HG03196 (cell line): ENCODE measurements around the gene TCP11L1.
"Not testable (repeated sequence)": the region's sequence is repeated elsewhere in the genome, so short reads cannot be mapped to it uniquely, and the experiment has no call there.

Source experiments
- ATAC-seq: cut with Tn5 transposase; IDR thresholded peaks from one replicate; pipeline ENCODE4 v1.9.1; 2021; ENCODE audit not compliant: unreplicated experiment

TCP11L1 gene

GRCh38 chr11:33028537-33028914 lies 10.8 kb upstream of the TCP11L1 start:
- no peak for ATAC-seq

- ATAC-seq: not testable (repeated sequence)
Measured at GRCh38 chr11:33029218-33029617, 10.2 kb upstream of the TCP11L1 start.

- no peak for ATAC-seq
Measured at GRCh38 chr11:33033493-33033892, 5.9 kb upstream of the TCP11L1 start.

GRCh38 chr11:33035011-33035410 lies 4.4 kb upstream of the TCP11L1 start:
- ATAC-seq: no peak

- peak; percentile 24 for ATAC-seq
Measured at GRCh38 chr11:33040033-33040861, 875 bp downstream of the TCP11L1 start.

GRCh38 chr11:33040862-33041453 lies 1.6 kb downstream of the TCP11L1 start:
- ATAC-seq: no peak

- ATAC-seq: no peak
Measured at GRCh38 chr11:33043221-33043830, 4.0 kb downstream of the TCP11L1 start.

GRCh38 chr11:33044285-33044756 lies 4.9 kb downstream of the TCP11L1 start:
- ATAC-seq: no peak

GRCh38 chr11:33045551-33046255 lies 6.3 kb downstream of the TCP11L1 start:
- no peak for ATAC-seq

- ATAC-seq: not testable (repeated sequence)
Measured at GRCh38 chr11:33048701-33049100, 9.3 kb downstream of the TCP11L1 start.

GRCh38 chr11:33049565-33050408 lies 10.4 kb downstream of the TCP11L1 start:
- not testable (repeated sequence) for ATAC-seq

- no peak for ATAC-seq
Measured at GRCh38 chr11:33052231-33052630, 12.9 kb downstream of the TCP11L1 start.

- no peak for ATAC-seq
Measured at GRCh38 chr11:33055375-33055774, 16.0 kb downstream of the TCP11L1 start.

- ATAC-seq: no peak
Measured at GRCh38 chr11:33057284-33057683, 17.9 kb downstream of the TCP11L1 start.

- no peak for ATAC-seq
Measured at GRCh38 chr11:33059331-33060007, 20.1 kb downstream of the TCP11L1 start.

GRCh38 chr11:33060271-33060670 lies 20.9 kb downstream of the TCP11L1 start:
- no peak for ATAC-seq

GRCh38 chr11:33062137-33062536 lies 22.8 kb downstream of the TCP11L1 start:
- ATAC-seq: no peak

GRCh38 chr11:33063326-33063881 lies 24.0 kb downstream of the TCP11L1 start:
- peak; percentile 40 for ATAC-seq

GRCh38 chr11:33064033-33064825 lies 24.9 kb downstream of the TCP11L1 start:
- no peak for ATAC-seq
